ENCODE results near the gene PSMA5.

PSMA5 gene

DNA sequence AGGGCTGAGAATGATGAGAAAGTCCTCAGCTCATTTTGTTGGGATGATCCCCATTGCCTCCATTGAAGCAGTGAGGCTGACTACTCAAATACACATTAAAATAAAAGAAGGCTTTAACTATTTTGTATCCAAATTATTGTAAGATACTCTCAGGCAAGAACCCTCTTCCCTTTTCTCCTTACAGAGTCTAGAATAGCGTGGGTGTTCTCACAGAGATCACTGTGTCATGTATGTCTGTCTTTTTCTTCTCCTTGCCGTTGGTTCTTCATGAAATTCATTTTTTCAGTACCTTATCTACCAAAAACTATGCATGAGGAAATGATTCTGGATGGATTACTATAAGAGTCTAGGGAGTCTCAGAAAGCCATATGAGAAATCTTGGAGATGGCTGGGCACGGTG lies 58.6 kb downstream of the PSMA5 start:
- no peak for DNase-seq

- no peak for DNase-seq
Observed at GRCh38 chr1:109365642-109366204, 60.5 kb downstream of the PSMA5 start.

DNA sequence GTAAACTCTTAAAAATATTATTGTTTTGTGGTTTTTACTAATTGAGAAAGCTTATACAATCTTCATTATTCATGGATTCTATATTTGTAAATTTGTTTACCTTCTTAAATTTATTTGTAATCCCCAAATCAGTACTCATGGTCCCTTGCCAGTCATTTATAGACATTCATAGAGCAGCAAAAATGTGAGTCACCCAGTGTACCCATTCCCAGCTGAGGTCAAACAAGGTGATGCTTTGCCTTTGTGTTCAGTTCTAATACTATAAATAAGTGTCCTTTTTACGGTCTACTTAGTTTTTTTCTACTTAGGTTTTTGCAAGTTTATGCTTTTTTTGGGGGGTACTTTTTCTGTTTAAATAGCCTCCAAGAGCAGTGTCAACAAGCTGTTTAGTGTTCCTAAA lies 64.6 kb downstream of the PSMA5 start:
- no peak for DNase-seq

DNA sequence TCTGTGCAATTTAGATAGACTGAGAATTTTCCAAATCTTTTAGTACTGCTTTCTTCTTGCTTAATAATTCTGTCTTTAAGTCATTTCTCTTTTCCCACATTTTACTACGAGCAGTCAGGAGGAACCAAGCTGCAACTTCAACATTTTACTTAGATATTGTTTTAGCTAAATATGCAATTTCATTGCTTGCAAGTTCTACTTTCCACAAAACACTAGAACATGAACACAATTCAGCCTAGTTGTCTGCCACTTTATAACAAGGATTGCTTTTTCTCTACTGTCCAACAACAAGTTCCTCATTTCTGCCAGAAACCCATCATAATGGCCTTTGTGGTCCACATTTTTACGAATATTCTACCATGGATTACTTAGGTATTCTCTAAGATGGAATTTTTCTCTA lies 65.2 kb downstream of the PSMA5 start:
- DNase-seq: no peak

GRCh38 chr1:109357616-109358015 lies 68.6 kb downstream of the PSMA5 start:
- DNase-seq: no peak

DNA sequence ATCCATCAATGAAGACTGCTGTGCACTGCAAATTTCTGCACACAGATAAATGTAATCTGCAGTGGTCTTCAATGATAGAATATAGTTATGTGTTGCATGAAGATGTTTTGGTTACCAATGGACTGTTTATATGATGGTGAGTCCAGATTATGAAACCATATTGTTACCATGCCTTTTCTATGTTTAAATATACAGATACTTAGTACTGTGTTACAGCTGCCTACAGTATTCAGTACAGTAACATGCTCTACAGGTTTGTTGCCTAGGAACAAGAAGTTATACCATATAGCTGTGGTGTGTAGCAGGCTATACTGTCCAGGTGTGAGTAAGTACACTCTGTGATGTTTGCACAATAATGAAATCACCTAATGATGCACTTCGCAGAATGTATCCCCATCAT lies 69.3 kb downstream of the PSMA5 start:
- no peak for DNase-seq

DNA sequence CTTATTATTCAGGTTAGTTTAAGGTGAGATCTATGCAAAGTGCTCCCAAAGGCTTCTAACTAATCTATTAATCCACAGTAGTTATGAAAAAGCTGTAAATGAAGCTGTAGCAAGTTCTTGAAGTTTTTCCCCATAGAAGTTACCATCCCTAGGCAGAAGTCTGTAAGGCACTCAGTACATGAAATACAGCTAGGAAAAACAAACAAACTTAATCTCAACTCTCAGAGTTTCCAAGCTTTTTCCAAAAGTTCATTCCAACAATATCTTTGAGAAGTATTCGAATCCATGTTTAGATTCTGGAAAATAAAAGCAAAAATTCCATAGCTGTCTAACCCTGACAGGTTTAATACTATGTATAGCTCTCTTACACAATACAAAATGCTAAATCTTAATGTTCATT lies 69.7 kb downstream of the PSMA5 start:
- DNase-seq: no peak

- no peak for DNase-seq
Observed at GRCh38 chr1:109354929-109355328, 71.3 kb downstream of the PSMA5 start.

GRCh38 chr1:109351457-109351856 lies 74.8 kb downstream of the PSMA5 start:
- DNase-seq: no peak

- DNase-seq: no peak
Observed at GRCh38 chr1:109350655-109351054, 75.6 kb downstream of the PSMA5 start.

GRCh38 chr1:109350182-109350581 lies 76.1 kb downstream of the PSMA5 start:
- no peak for DNase-seq

Measured in NCI-H1930 (cell line).